GM18505 (cell line): Measurements from ENCODE around the gene POLE3.
"Not testable (repeated sequence)": the region's sequence is repeated elsewhere in the genome, so short reads cannot be mapped to it uniquely, and the experiment has no call there.

Experiments
- ATAC-seq: cut with Tn5 transposase; IDR thresholded peaks from one replicate; pipeline ENCODE4 v1.9.1; 2021; ENCODE audit not compliant: unreplicated experiment
- POLR2A ChIP-seq: IDR thresholded peaks from 4 replicates; pipeline ENCODE4 v1.6.1; 2011; ENCODE audit warnings: borderline replicate concordance; ENCODE audit not compliant: insufficient read depth, insufficient read length; ENCODE audit errors: extremely low read depth

Gene POLE3

GRCh38 chr9:113425072-113425471 is 14.6 kb upstream of the POLE3 start:
- ATAC-seq: no peak
- TF ChIP-seq POLR2A: no peak

GRCh38 chr9:113421726-113422125 is 11.3 kb upstream of the POLE3 start:
- ATAC-seq: no peak
- TF ChIP-seq POLR2A: no peak

- no peak for TF ChIP-seq POLR2A
- ATAC-seq: no peak
These were observed 6.9 kb upstream of the POLE3 start for GRCh38 chr9:113417370-113417769.

- peak; percentile 89 for ATAC-seq
- TF ChIP-seq POLR2A: no peak
These were observed 5.8 kb upstream of the POLE3 start for GRCh38 chr9:113416149-113416721.

GRCh38 chr9:113409883-113410206 is 630 bp downstream of the POLE3 start:
- peak; percentile 6 for ATAC-seq
- TF ChIP-seq POLR2A: no peak

GRCh38 chr9:113409481-113409880 is 994 bp downstream of the POLE3 start:
- no peak for ATAC-seq
- TF ChIP-seq POLR2A: no peak

- not testable (repeated sequence) for ATAC-seq
These were observed 3.5 kb downstream of the POLE3 start for GRCh38 chr9:113406873-113407511.

GRCh38 chr9:113406353-113406752 is 4.1 kb downstream of the POLE3 start:
- not testable (repeated sequence) for ATAC-seq

- TF ChIP-seq POLR2A: no peak
- no peak for ATAC-seq
These were observed 6.8 kb downstream of the POLE3 start for GRCh38 chr9:113403646-113404045.

- TF ChIP-seq POLR2A: peak; percentile 75
- peak; percentile 99 for ATAC-seq
These were observed 9.3 kb downstream of the POLE3 start, which contains the start of gene ALAD for GRCh38 chr9:113401027-113401792. Gene ALAD (minus strand): TSS chr9:113401284. CDS start chr9:113393559, 7,725 bp downstream.

- TF ChIP-seq POLR2A: no peak
- no peak for ATAC-seq
These were observed 10.8 kb downstream of the POLE3 start for GRCh38 chr9:113399646-113400200.

- no peak for TF ChIP-seq POLR2A
- ATAC-seq: no peak
These were observed 11.7 kb downstream of the POLE3 start for GRCh38 chr9:113398796-113399195.

GRCh38 chr9:113397203-113397631 is 13.3 kb downstream of the POLE3 start:
- ATAC-seq: no peak
- no peak for TF ChIP-seq POLR2A

GRCh38 chr9:113395000-113395861 is 15.2 kb downstream of the POLE3 start:
- ATAC-seq: no peak
- TF ChIP-seq POLR2A: no peak

- no peak for TF ChIP-seq POLR2A
- ATAC-seq: no peak
These were observed 17.2 kb downstream of the POLE3 start for GRCh38 chr9:113393281-113393680.
